Ecto neural progenitor cell (in vitro differentiated cells): ENCODE results near the gene AHSG.
"Not testable (repeated sequence)": the region's sequence is repeated elsewhere in the genome, so short reads cannot be mapped to it uniquely, and the experiment has no call there.

Experiments
- DNase-seq: peaks from one replicate; pipeline ENCODE4 v3.0.0-alpha.2; 2018; ENCODE audit warnings: low spot score

The AHSG gene, protein sequence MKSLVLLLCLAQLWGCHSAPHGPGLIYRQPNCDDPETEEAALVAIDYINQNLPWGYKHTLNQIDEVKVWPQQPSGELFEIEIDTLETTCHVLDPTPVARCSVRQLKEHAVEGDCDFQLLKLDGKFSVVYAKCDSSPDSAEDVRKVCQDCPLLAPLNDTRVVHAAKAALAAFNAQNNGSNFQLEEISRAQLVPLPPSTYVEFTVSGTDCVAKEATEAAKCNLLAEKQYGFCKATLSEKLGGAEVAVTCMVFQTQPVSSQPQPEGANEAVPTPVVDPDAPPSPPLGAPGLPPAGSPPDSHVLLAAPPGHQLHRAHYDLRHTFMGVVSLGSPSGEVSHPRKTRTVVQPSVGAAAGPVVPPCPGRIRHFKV

DNA sequence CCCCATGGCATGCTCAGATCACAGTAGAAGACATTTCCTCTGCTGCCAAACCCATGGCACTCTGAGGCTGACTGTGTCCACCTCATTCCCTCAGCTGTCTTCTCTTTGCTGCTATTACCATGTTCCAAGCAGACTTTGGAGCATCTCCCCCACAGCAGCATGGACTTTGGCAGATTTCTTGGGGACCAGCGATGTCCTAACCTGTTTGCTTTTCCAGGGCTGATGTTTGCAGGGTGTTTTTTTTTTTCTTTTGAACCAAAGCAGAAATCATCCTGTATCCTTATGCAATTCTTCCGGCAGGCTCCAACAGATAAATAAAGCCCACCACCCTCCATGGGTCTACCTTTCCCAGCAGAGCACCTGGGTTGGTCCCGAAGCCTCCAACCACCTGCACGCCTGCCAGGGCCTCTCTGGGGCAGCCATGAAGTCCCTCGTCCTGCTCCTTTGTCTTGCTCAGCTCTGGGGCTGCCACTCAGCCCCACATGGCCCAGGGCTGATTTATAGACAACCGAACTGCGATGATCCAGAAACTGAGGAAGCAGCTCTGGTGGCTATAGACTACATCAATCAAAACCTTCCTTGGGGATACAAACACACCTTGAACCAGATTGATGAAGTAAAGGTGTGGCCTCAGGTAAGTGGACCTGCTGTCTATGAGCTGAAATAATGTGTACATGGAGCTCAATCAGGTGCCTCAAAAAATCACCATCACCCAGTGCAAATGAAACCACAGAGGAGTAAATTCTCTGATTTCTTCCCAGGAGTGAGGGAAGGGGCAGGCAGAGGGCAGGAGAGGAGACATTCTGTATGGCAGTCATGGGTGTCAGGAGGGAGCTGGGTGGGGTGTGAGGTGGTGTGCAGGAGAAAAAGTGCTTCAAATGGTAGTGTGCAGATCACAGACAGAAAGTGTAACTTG, at the start of gene AHSG:
Gene AHSG, plus strand, starts transcription at position 340 of the 916 bp plus-strand sequence. Its CDS starts 82 bp downstream, at position 422.
- no peak for DNase-seq

DNA sequence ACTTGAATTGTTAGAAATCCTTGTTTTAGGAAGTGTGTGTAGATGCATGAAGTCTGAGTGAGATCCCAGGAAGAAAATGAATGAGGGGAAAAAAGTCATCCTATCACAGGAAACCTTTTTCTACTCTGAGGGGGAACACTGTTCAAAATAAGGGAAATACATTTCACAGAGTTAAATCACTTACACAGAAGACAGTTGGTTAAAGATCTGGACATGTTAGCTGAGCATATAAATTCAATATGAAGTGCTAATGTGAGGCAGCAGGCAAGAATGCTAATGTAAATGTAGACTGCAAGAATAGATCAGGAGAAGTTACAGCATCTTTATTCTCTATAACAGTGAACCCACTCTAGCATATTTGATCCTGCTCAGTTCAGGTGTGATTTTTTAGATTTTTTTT, 48.3 kb upstream of the AHSG start:
- no peak for DNase-seq

DNA sequence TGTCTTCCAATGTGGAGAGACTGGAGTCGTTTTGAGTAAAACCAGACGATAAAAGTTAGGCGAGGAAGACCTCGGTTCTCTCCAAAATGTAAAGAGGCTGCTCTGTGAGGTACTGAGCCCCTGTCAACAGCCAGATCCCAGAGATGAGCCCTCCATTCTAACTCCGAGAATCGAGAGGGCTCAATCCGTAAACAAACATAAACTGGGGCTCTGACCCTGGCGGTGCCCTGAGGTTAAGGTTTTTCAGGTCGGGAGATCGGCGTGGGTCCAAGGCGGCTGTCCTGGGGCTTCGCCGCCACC, 46.1 kb upstream of the AHSG start:
- DNase-seq: no peak

DNA sequence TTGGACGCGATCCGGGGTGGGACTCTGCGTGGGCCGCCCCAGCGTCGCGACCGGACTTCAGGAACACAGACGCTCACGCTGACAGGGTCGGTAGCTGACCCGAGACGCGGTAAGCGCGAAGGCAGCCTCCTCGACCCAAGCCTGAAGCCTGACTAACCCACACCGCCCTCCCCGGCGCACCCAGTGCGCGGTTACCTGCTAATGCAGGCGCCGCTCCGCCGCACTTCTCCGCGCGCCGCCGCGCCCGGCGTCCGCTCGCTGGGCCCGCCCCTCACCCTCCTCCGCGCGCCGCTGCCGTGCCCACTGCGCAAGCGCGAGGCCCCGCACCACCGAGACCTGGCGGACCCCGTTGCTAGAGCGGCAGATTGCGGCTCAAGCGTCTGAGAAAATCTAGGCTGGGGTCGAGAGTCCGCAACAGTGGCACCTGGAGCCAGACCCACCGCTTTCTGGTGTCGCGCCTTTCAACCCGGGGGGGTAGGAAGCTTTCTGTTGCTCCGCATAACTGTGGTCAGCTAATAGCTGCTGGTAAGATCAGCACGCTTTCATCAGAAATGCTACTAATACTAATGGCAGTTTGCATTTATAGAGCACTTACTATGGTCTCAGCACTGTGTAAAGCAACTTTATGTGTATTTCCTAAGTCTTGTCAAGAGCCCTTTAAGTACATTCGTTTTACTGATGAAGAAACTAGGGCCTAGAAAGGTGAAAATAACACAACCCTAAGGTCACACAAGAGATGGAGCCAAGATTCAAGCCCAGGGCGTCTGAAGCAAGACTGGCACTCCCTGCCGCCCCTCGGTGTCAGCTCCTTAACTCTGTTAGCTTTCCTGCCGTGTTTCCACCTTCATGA, 45.6 kb upstream of the AHSG start, which contains the start of gene TBCCD1:
Gene TBCCD1, minus strand, starts transcription at position 268 of the 850 bp plus-strand sequence. CDS start 3,010 bp downstream, outside the sequence.
- peak; percentile 98 for DNase-seq

DNA sequence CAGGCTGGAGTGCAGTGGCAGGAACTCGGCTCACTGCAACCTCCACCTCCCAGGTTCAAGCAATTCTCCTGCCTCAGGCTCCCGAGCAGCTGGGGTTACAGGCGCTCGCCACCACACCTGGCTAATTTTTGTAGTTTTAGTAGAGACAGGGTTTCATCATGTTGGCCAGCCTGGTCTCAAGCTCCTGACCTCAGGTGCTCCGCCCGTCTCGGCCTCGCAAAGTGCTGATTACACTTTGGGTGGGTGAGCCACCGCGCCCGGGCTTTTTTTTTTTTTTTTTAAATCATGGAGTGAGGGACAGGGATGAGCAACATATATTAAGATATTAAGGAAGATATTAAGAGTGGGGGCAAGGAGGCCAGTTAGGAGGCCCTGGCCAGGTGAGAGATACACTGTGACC, 43.5 kb upstream of the AHSG start:
- DNase-seq: not testable (repeated sequence)

DNA sequence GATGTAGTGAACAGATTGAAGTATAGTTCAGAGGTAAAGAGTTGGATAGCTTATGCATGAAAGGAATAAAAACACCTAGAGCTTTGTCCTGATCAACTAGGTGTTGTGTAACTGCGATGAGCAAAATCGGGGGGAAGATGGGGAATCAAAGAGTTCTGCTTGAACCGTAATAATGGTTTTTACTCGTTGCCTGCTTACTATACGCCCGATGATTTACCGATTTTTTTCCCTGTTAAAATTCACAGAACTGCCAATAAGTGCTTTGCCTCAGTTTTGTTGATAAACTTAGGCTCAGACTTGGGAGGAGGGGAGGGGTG, 43.1 kb upstream of the AHSG start:
- DNase-seq: no peak

DNA sequence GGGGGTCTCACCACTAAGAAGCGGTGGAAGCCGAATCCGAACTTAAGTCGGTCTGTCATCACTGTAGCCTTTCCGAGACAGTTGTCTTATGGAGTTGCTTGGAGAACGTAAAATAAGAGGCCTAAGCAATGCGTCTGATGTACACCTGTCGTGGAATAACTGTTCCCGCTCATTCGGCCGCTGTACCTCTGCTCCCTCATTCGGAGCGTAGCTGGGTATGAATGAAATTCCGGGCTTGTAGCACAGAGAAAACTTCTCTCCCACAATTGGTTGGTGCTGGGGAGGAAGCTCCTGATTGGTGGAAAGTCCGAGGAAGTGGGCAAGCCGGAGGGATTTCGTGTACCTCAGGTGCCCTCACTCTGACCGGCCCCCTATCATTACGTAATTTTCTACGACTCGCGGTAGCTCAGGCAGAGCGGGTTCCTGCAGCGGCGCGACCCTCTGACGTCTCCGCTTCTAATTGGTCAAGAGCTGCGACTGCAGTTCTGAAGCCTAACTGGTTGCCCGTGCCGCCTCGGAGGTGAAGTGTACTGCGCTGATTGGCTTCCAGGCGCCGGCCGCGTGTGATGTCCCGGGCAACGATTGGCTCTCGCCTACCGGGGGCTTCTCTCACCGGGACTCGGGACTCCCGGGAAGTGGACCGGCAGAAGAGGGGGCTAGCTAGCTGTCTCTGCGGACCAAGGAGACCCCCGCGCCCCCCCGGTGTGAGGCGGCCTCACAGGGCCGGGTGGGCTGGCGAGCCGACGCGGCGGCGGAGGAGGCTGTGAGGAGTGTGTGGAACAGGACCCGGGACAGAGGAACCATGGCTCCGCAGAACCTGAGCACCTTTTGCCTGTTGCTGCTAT, 42.5 kb upstream of the AHSG start, which contains the start of gene DNAJB11:
Gene DNAJB11, plus strand, starts transcription at position 625 of the 845 bp plus-strand sequence. Its CDS starts 178 bp downstream, at position 803.
- peak; percentile 99 for DNase-seq

DNA sequence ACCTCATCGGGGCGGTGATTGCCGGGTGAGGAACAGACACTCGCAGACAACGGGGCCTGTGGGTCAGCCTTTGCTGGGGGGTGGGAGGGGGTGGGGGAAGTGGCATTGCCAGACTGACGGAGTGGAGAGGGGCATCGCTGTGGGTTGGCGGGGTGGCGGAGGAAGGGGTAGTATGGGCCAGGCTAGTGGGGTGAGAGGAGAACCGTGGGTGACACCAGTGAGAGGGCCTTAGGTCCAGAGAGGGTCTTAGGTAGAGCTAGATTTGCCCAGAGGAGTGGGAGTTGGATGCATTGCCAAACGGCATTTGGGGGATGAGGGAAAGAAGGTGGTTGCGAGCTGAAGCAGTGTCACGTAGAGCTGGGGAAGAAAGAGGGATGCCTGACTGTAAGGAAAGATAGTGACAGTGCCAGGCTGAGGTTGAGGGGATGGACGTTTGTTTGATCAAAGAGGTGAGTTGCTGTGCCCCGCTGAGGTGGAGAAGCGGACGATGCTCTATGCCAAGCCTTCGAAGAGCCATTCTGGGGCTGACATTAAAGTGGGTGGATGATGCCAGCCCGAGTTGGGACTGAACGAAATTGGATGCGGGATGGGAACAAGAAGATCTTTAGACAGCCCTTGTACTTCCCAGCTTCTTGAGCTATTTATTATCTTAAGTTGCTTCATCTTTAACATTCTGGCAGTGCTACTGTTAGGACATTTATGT, 41.8 kb upstream of the AHSG start:
- no peak for DNase-seq

DNA sequence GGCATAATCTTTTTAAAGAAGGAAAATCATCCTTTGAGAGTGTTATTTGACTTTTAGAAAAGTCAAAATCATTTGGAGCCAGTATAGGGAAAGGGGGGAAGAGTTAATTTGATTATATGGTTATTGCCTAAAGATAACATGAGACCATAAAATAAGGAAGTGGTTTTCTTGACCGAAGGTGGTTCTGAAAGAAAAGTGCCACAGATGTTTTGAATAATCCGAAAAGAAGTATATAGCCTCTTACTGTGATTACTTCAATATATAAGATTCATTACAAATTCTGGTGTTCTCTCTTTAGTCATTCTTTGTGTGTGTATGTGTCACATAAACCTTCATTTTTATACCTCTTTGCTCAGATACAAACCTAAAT, 41.2 kb upstream of the AHSG start:
- no peak for DNase-seq

DNA sequence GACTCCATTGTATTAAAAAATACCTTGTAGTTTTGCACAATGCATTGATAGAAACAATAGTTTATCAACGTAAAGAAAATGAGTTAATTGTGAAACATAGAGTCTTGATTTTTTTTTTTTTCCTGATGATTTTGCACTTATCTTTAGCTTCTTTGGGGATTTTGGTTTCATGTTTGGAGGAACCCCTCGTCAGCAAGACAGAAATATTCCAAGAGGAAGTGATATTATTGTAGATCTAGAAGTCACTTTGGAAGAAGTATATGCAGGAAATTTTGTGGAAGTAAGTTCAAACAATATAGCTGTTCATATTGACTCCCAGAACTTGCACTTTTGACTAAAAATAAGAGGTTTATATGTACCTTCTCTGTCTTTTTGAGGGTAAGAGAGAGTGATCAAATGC, 35.3 kb upstream of the AHSG start:
- DNase-seq: no peak

DNA sequence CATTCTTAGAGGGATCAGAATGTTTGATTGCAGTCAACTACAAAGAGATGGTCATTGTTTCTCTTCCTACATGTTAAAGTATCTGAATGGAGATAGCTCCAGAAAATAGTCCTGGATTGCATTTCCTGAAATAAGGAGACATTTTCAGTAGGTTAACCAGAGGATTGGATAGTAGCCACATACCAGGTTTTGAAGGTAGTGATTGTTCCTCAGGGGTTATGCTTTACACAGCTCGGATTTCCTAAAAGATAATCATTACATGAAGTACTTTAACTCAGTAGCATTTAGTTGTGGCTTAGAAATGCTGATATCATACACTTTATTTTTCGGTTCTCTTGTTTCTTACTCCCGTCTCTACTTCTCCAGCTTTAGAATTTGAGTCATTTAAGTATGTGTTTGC, 32.1 kb upstream of the AHSG start:
- DNase-seq: no peak

DNA sequence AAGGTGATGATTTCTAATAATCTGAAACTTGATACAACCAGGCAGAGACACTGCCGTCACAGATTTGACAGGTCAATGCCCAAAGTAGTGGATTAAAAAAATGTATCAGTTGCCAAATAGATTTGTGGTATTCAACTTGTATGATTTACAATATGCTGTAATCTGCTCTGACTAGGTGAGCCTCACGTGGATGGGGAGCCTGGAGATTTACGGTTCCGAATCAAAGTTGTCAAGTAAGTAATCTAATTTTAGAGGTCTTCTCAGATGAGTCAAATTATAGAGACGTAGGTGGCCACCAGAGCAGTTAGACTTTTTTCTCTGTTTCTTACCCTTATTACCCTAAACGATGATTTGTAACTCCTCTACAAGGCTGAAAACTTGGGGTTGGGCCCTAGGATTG, 30.3 kb upstream of the AHSG start:
- no peak for DNase-seq

DNA sequence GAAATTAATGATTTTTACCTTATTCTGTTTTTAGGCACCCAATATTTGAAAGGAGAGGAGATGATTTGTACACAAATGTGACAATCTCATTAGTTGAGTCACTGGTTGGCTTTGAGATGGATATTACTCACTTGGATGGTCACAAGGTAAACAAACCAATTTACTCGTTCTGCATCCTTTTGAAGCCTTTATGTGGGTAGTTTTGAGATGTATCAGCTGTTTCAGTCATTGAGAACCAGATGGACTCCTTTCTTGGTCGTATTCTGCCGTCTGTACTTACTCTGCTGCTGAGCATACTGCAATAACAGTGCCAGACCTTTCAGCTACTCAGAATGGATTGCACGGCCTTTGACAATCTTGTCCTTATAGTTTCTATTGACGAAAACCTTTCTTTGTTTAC, 29.0 kb upstream of the AHSG start:
- DNase-seq: no peak

DNA sequence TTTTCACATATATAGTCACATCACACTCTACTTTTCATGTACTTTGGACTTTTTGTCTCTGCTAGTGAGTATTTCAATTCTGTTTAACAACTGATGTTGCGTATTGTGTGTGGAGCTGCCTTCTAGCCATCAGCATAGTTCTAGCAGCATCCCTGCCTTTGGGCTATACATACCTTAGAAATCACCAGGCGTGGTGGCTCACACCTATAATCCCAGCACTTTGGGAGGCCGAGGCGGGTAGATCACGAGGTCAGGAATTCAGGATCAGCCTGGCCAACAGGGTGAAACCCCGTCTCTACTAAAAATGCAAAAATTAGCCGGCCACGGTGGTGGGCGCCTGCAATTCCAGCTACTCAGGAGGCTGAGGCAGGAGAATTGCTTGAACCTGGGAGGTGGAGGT, 26.6 kb upstream of the AHSG start:
- DNase-seq: not testable (repeated sequence)

DNA sequence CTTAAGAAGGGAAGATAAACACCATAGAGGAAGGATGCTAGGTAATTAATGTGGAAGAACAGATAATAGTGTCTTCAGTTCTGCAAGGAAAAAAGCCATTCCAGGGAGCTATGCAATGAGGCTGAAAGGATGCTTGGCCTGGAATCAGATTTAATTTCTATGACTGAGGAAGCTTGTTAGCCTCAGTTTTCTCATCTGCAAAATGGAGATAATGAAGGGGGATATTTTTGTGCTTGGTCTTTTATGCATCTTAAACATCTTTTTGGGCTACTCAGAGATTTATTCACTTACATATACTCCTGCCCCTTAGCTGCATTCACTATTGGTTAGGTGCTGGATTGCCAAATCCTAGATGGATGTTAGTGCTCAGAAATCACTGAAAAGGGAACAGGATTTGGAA, 25.7 kb upstream of the AHSG start:
- DNase-seq: no peak

DNA sequence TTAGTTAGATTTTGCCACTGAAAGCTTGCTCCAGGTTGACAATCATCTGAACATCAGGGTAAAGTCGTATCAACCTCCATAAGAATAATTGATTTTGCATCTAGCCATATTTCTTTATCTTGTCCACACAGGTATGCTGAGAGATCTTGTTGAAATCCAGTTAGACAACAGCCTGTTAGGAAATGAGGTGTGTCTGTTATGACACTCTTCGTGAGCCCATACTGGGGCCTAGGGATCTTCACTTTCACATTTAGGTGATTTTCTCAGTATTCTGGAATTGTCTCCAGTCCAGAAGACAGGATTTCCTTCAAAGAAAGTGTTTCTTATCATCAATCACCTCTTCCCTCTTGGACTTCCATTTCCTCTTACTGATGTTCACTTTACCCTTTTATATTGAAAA, 24.2 kb upstream of the AHSG start:
- no peak for DNase-seq

DNA sequence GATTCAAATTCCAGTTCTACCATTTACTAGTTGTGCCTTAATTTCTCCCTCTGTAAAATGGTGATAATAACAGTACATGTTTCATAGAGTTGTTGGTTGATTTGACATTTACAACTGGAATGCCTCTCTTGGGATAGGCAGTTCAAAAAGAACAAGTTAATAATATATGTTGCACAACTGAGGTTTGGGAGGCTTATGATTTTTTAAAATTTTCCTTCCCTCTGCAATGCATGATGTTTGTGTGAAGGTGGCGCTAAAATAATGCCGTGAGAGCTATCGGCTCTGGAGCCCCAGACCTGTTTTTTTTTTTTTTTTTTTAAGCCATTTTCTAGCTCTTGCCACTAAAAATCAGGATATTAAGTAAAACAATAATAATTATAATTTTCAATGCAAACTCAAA, 23.7 kb upstream of the AHSG start:
- DNase-seq: no peak

DNA sequence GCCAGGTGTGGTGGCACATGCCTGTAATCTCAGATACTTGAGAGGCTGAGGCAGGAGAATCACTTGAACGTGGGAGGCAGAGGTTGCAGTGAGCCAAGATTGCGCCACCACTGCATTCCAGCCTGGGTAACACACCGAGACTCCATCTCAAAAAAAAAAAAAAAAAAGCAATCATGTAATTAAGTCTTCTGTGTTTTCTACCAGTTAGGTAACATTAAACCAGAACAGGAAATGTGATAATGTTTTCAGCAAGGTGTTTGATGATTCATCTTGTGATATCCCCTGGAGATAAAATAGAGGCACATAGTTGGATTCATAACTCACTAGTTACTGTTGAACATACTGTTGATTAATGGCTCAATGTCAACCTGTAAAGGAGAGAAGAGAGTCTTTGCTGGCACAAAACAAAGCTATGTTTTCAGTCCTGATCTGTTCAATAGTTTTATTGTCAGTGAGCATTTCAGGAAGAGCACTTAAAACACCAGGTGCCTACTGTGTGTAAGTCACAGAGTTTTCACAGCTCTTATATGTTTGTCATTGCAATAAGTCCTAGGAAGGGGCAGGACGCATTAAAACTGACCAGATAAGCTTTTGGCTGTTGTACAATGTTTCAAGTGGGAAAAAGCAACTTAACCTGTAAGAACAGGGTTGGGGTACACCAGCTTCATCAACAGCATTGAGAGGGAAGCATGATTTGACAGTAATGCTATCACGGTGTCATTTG, 22.8 kb upstream of the AHSG start:
- no peak for DNase-seq

DNA sequence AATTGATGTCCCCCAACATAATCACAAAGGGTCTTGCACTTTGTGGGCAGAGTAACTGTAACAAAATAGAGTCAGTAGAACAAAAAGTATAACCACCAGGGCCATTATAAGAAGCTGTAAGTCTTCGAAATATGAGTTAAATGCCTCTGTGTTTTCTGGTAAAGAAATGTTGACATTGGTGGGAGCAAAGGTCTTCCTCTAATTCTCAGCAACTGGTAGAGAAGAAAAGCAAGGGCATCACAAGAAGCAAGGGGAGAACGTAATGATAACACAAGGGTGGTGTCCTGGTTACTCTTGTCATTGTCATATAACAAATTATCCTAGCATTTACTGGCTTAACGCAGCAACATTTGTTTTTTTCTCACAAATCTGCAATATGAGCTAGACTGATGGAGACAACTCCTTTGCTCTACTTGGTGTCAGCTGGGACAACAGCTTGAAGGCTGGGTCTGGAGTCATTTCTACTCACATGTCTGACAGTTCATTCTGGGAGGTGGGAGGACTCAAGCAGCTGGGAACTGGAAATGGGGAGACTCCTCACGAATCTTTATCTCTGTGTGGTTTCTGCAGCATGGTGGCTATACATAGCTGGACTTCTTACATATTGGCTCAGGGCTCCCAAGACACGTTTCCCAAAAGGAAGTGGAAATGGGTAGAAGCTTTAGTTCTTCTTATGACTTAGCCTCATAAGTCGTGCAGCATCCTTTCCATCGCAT, 22.1 kb upstream of the AHSG start:
- no peak for DNase-seq

DNA sequence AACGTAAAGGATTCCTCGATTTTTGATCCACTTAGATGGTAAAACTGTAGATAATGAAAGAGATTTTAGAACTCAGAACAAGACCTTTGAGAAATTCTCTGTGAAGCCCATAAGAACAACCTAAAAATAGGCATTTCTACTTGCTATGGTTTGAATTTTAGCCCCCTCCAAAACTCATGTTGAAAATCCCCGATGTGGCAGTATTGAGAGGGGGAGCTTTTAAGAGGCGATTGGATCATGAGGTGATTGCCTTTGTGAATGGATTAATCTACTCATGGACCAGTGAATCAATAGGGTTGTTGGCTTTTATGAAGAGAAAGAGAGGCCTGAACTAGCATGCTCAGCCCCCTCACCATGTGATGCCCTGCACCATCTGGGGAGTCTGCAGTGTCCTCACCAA, 20.2 kb upstream of the AHSG start:
- no peak for DNase-seq
